PC-9 (cell line): ENCODE measurements around the gene GMDS.

Experiments
- EZH2 ChIP-seq: fragments of 200-600 bp; sonication (generic); IDR thresholded peaks from 2 replicates; pipeline ENCODE4 v1.8.0; 2017; ENCODE audit warnings: antibody characterized with exemption, low read depth
- TF ChIP-seq, protein P1 (sequence below): fragments of 200-600 bp; sonication (generic); conservative IDR thresholded peaks from 2 replicates; pipeline ENCODE4 v1.6.1; 2017; ENCODE audit warnings: mixed run types, antibody characterized with exemption, mild to moderate bottlenecking, moderate library complexity

DNA sequence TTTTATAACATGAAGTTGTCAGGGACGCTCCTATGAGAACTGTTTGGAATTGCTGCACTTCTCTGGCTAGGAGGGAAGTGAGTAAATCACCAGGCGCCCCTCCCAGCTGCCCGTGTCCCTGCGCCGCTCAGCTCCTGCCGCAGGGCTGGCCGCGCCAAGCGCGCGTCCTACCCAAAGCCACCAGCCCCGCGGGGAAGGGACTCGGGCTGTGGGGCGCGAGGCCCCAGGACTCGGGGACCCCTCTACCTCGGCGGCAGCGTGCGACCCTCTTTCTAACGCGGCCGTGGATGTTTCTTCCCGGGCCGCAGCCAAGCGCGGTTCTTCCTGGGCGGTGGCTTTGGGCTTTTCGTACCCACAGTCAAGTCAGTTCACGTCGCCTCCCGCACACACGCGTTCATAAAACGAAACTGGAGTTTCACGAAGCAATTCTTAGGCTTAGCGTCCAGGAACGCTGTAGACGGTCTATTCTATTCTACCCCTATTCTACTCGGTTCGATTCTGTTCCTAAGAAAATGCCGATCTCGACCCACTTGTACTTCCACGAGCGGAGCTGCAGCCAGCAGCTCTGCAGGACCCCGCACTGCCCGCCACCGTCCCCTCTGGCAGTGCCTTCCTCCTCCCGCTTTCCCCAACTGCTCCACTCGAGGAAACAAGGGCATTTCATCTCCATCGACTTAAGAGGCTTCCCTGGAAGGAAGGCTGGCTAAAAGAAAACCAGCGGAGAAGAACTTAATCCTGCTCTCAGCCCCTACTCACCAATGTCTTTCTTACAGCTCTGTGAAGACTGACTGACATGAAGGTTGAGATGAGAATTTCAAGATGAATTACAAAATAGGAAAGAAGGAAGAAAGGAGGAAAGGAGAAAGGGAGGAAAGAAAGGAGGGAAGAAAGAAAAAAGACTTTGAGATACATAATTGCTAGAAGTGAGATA, 620.3 kb downstream of the GMDS start:
- TF ChIP-seq, protein P1, sequence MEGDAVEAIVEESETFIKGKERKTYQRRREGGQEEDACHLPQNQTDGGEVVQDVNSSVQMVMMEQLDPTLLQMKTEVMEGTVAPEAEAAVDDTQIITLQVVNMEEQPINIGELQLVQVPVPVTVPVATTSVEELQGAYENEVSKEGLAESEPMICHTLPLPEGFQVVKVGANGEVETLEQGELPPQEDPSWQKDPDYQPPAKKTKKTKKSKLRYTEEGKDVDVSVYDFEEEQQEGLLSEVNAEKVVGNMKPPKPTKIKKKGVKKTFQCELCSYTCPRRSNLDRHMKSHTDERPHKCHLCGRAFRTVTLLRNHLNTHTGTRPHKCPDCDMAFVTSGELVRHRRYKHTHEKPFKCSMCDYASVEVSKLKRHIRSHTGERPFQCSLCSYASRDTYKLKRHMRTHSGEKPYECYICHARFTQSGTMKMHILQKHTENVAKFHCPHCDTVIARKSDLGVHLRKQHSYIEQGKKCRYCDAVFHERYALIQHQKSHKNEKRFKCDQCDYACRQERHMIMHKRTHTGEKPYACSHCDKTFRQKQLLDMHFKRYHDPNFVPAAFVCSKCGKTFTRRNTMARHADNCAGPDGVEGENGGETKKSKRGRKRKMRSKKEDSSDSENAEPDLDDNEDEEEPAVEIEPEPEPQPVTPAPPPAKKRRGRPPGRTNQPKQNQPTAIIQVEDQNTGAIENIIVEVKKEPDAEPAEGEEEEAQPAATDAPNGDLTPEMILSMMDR: no peak
- TF ChIP-seq EZH2: no peak
